ENCODE data around the gene MIA2.

DNA sequence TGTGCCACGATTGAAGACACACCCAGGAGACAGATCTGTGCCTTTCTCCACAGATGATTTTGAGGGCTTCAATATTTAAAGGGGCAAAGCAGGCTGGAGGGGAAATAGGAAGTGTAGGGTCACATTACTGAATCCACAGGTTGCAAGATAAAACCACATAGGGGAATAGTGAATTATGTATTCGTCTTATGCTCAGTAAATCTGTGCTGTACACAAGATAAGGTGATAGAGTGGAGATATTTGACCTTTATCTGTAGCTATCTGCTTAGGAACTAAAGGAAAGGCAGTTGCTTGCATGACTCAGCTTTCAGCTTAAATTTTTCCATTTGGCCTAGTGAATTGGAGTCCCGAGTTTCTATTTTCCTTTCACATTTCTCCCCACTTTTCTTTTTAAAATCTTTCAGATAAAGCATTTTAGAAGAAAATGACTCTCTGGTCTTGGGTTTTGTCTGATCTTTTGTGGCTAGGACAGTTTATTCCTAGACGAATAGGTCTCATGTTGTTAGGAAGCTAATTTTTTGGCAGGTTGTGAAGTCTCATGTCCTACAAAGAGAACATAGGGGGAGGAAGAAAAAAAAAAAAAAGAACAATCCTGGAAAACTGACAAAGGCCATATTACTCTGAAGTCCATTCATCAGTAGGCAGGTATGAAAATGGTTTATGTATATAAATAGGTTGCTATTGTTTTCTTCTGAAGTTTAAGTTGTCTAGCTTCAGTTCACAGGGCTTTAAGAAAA lies 143.1 kb downstream of the MIA2 start:
- TF ChIP-seq TEAD4 (IDR thresholded peaks at IDR 0.05; ENCODE audit: low read length): no peak
- TF ChIP-seq TEAD4 (CRISPR knock-in tag; IDR thresholded peaks at IDR 0.05; ENCODE audit: borderline replicate concordance): no peak
- TF ChIP-seq SMC3 (conservative IDR thresholded peaks at IDR 0.05; ENCODE audit: insufficient read depth, low read depth, low read length): no peak
